MG63 (cell line): ENCODE measurements around the gene TSHB. TPM values are rescaled to one million over a fixed set of nuclear protein-coding genes. Genes with fewer than 3 reads are reported as not detected.

Experiments
- DNase-seq: peaks from one replicate; pipeline ENCODE4 v3.0.0-alpha.2; 2020
- H3K27me3 ChIP-seq: fragments of 250-450 bp; sonication (Bioruptor Pico); 2 replicates; pipeline ENCODE4 v1.5.1; 2020; ENCODE audit warnings: mild to moderate bottlenecking, moderate library complexity
- H3K36me3 ChIP-seq: fragments of 250-450 bp; sonication (Bioruptor Pico); 2 replicates; pipeline ENCODE4 v1.5.1; 2020; ENCODE audit warnings: mild to moderate bottlenecking, moderate library complexity
- H3K4me3 ChIP-seq: fragments of 250-450 bp; sonication (Bioruptor Pico); 2 replicates; pipeline ENCODE4 v1.5.1; 2020; ENCODE audit warnings: mild to moderate bottlenecking, moderate library complexity
- H3K9me3 ChIP-seq: fragments of 250-450 bp; sonication (Bioruptor Pico); 2 replicates; pipeline ENCODE4 v1.5.1; 2020; ENCODE audit warnings: mild to moderate bottlenecking, moderate library complexity
- total RNA-seq: library from RNA; depleted of rRNA; stranded (reverse); fragments of >200 nt; shearing (Covaris generic); gene quantifications from 2 replicates; pipeline ENCODE4 v1.2.3, GENCODE V29; 2014; ENCODE audit warnings: low replicate concordance

Gene TSHB
- total RNA-seq, 1 experiment from 2014 or later: not detected

GRCh38 chr1:115051850-115052249, 22.2 kb downstream of the TSHB start:
- no peaks in the 10 kb centered on the region for H3K27me3 ChIP-seq

GRCh38 chr1:115052454-115053083, 22.9 kb downstream of the TSHB start:
- Histone ChIP-seq H3K9me3 (no peaks in the 10 kb centered on the region), H3K4me3 (no peak overlapping the region)
- DNase-seq: peak; percentile 50

More at GRCh38 chr1:115051850-115052249, 22.2 kb downstream of the TSHB start:
- Histone ChIP-seq H3K9me3 (no peaks in the 10 kb centered on the region), H3K4me3 (no peak overlapping the region), H3K36me3 (no peaks in the 10 kb centered on the region)
- DNase-seq: no peak

GRCh38 chr1:115056395-115056798, 26.8 kb downstream of the TSHB start:
- Histone ChIP-seq H3K9me3 (no peaks in the 10 kb centered on the region), H3K36me3 (no peaks in the 10 kb centered on the region), H3K27me3 (no peaks in the 10 kb centered on the region), H3K4me3 (no peak overlapping the region)
- DNase-seq: no peak

More at GRCh38 chr1:115052454-115053083, 22.9 kb downstream of the TSHB start:
- no peaks in the 10 kb centered on the region for H3K27me3 ChIP-seq
- H3K36me3 ChIP-seq: no peaks in the 10 kb centered on the region

GRCh38 chr1:115057661-115058254, 28.1 kb downstream of the TSHB start:
- DNase-seq: no peak
- Histone ChIP-seq H3K27me3 (no peaks in the 10 kb centered on the region), H3K36me3 (no peaks in the 10 kb centered on the region), H3K9me3 (no peaks in the 10 kb centered on the region), H3K4me3 (no peak overlapping the region)

GRCh38 chr1:115059316-115059715, 29.7 kb downstream of the TSHB start:
- no peak for DNase-seq
- no peak overlapping the region for H3K4me3 ChIP-seq
- no peaks in the 10 kb centered on the region for H3K27me3 ChIP-seq
- H3K9me3 ChIP-seq: no peaks in the 10 kb centered on the region
- no peaks in the 10 kb centered on the region for H3K36me3 ChIP-seq

GRCh38 chr1:115060501-115060900, 30.9 kb downstream of the TSHB start:
- DNase-seq: no peak
- H3K27me3 ChIP-seq: no peaks in the 10 kb centered on the region
- no peaks in the 10 kb centered on the region for H3K9me3 ChIP-seq

GRCh38 chr1:115062542-115063004, 32.9 kb downstream of the TSHB start:
- Histone ChIP-seq H3K9me3 (no peaks in the 10 kb centered on the region), H3K36me3 (no peaks in the 10 kb centered on the region), H3K27me3 (no peaks in the 10 kb centered on the region), H3K4me3 (no peak overlapping the region)
- peak; percentile 92 for DNase-seq

More at GRCh38 chr1:115060501-115060900, 30.9 kb downstream of the TSHB start:
- Histone ChIP-seq H3K36me3 (no peaks in the 10 kb centered on the region), H3K4me3 (no peak overlapping the region)

GRCh38 chr1:115063228-115063901, 33.7 kb downstream of the TSHB start:
- no peaks in the 10 kb centered on the region for H3K27me3 ChIP-seq
- H3K4me3 ChIP-seq: no peak overlapping the region
- no peaks in the 10 kb centered on the region for H3K9me3 ChIP-seq
- DNase-seq: no peak
- H3K36me3 ChIP-seq: no peaks in the 10 kb centered on the region

GRCh38 chr1:115064461-115064860, 34.8 kb downstream of the TSHB start:
- Histone ChIP-seq H3K9me3 (no peaks in the 10 kb centered on the region), H3K27me3 (no peaks in the 10 kb centered on the region), H3K36me3 (no peaks in the 10 kb centered on the region), H3K4me3 (no peak overlapping the region)
- DNase-seq: no peak

- no peak overlapping the region for H3K4me3 ChIP-seq
- H3K27me3 ChIP-seq: no peaks in the 10 kb centered on the region
- DNase-seq: no peak
- H3K36me3 ChIP-seq: no peaks in the 10 kb centered on the region
- no peaks in the 10 kb centered on the region for H3K9me3 ChIP-seq
These were observed 35.4 kb downstream of the TSHB start for GRCh38 chr1:115065021-115065420.

- Histone ChIP-seq H3K4me3 (no peak overlapping the region), H3K9me3 (no peaks in the 10 kb centered on the region), H3K27me3 (no peaks in the 10 kb centered on the region), H3K36me3 (no peaks in the 10 kb centered on the region)
- DNase-seq: peak; percentile 85
These were observed 37.7 kb downstream of the TSHB start for GRCh38 chr1:115067161-115067859.

- Histone ChIP-seq H3K27me3 (no peaks in the 10 kb centered on the region), H3K9me3 (no peaks in the 10 kb centered on the region), H3K4me3 (no peak overlapping the region), H3K36me3 (no peaks in the 10 kb centered on the region)
- peak; percentile 97 for DNase-seq
These were observed 39.4 kb downstream of the TSHB start for GRCh38 chr1:115068826-115069585.

GRCh38 chr1:115069659-115070308, 40.2 kb downstream of the TSHB start:
- Histone ChIP-seq H3K9me3 (no peaks in the 10 kb centered on the region), H3K27me3 (no peaks in the 10 kb centered on the region), H3K36me3 (no peaks in the 10 kb centered on the region), H3K4me3 (no peak overlapping the region)
- DNase-seq: no peak

- no peak for DNase-seq
- Histone ChIP-seq H3K9me3 (no peaks in the 10 kb centered on the region), H3K36me3 (no peaks in the 10 kb centered on the region), H3K27me3 (no peaks in the 10 kb centered on the region), H3K4me3 (no peak overlapping the region)
These were observed 41.5 kb downstream of the TSHB start for GRCh38 chr1:115071012-115071664.

GRCh38 chr1:115073298-115074087, 43.9 kb downstream of the TSHB start:
- DNase-seq: no peak
- H3K36me3 ChIP-seq: no peaks in the 10 kb centered on the region
- H3K4me3 ChIP-seq: no peak overlapping the region
- no peaks in the 10 kb centered on the region for H3K9me3 ChIP-seq
- no peaks in the 10 kb centered on the region for H3K27me3 ChIP-seq
